ENCODE data around the gene LAMB3. TPM values are rescaled to one million over a fixed set of nuclear protein-coding genes. Genes with fewer than 3 reads are reported as not detected.
A peak's percentile ranks its signal among the peaks of the same experiment; 100 is the strongest.

LAMB3 gene
- total RNA-seq, 2 experiments from 2014 or later = 0.60 to 0.70 TPM

- no peaks in the 10 kb centered on the region for H3K9me3 Mint-ChIP-seq
- peaks cover 49% of the 10 kb centered on the region for H3K27me3 Mint-ChIP-seq
- H3K27ac Mint-ChIP-seq = peak overlapping the region; percentile 37
- intact Hi-C loops (cut with micrococcal nuclease) = loop anchor here (5.0 kb wide), 1 partner anchor 78 kb away; no protein-coding TSS in a partner anchor
- peak; percentile 12 for DNase-seq
- POLR2A ChIA-PET = interaction anchor here (1.1 to 3.1 kb wide), 4 partner anchors 55 to 87 kb away, joined by 3 to 8 read pairs (median 3); no protein-coding TSS in a partner anchor
- H3K36me3 Mint-ChIP-seq (ENCODE audit: low read depth) = peaks cover 2% of the 10 kb centered on the region
- peaks cover 37% of the 10 kb centered on the region for H3K4me1 Mint-ChIP-seq (ENCODE audit: low read depth)
- TF ChIP-seq, protein P1, sequence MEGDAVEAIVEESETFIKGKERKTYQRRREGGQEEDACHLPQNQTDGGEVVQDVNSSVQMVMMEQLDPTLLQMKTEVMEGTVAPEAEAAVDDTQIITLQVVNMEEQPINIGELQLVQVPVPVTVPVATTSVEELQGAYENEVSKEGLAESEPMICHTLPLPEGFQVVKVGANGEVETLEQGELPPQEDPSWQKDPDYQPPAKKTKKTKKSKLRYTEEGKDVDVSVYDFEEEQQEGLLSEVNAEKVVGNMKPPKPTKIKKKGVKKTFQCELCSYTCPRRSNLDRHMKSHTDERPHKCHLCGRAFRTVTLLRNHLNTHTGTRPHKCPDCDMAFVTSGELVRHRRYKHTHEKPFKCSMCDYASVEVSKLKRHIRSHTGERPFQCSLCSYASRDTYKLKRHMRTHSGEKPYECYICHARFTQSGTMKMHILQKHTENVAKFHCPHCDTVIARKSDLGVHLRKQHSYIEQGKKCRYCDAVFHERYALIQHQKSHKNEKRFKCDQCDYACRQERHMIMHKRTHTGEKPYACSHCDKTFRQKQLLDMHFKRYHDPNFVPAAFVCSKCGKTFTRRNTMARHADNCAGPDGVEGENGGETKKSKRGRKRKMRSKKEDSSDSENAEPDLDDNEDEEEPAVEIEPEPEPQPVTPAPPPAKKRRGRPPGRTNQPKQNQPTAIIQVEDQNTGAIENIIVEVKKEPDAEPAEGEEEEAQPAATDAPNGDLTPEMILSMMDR (IDR thresholded peaks at IDR 0.05) = no peak
- no peak for ATAC-seq
- peak overlapping the region; percentile 69 for H3K4me3 Mint-ChIP-seq
- CTCF ChIA-PET = interaction anchor here (0.6 to 2.4 kb wide), 10 partner anchors 9 to 149 kb away, joined by 3 to 12 read pairs (median 3); no protein-coding TSS in a partner anchor
Observed at GRCh38 chr1:209673631-209674417, 21.6 kb upstream of the LAMB3 start.

- Mint-ChIP-seq H3K27me3 (peaks cover 43% of the 10 kb centered on the region), H3K9me3 (no peaks in the 10 kb centered on the region), H3K36me3 (ENCODE audit: low read depth) (peaks cover 2% of the 10 kb centered on the region), H3K27ac (peak overlapping the region; percentile 73), H3K4me3 (no peak overlapping the region), H3K4me1 (ENCODE audit: low read depth) (peaks cover 37% of the 10 kb centered on the region)
- TF ChIP-seq, protein P1 (IDR thresholded peaks at IDR 0.05) = no peak
- ATAC-seq (peak; percentile 83), DNase-seq (peak; percentile 73)
- intact Hi-C loops (cut with micrococcal nuclease) = loop anchor here (5.0 kb wide), 1 partner anchor 79 kb away; no protein-coding TSS in a partner anchor
- CTCF ChIA-PET = interaction anchor here (0.6 to 2.4 kb wide), 10 partner anchors 9 to 150 kb away, joined by 3 to 12 read pairs (median 4); no protein-coding TSS in a partner anchor
- POLR2A ChIA-PET = interaction anchor here (1.2 to 3.1 kb wide), 2 partner anchors 56 to 75 kb away, joined by 3 to 8 read pairs; no protein-coding TSS in a partner anchor
Observed at GRCh38 chr1:209672705-209673630, 20.7 kb upstream of the LAMB3 start.

- intact Hi-C loops (cut with micrococcal nuclease) = loop anchor here (5.0 kb wide), 1 partner anchor 82 kb away; no protein-coding TSS in a partner anchor
- no peak for ATAC-seq
- ChIA-PET POLR2A (interaction anchor here (1.4 kb wide), 1 partner anchor 13 kb away, joined by 3 read pairs; no protein-coding TSS in a partner anchor), CTCF (interaction anchor here (1.0 to 1.2 kb wide), 2 partner anchors 11 to 22 kb away, joined by 3 to 4 read pairs; no protein-coding TSS in a partner anchor)
- H3K4me1 Mint-ChIP-seq (ENCODE audit: low read depth) = peaks cover 32% of the 10 kb centered on the region
- no peak overlapping the region for H3K4me3 Mint-ChIP-seq
- H3K9me3 Mint-ChIP-seq = no peaks in the 10 kb centered on the region
- H3K27ac Mint-ChIP-seq = no peak overlapping the region
- DNase-seq = no peak
- no peaks in the 10 kb centered on the region for H3K36me3 Mint-ChIP-seq (ENCODE audit: low read depth)
- peaks cover 24% of the 10 kb centered on the region for H3K27me3 Mint-ChIP-seq
- TF ChIP-seq, protein P1 (IDR thresholded peaks at IDR 0.05) = no peak
Observed at GRCh38 chr1:209670441-209671082, 18.3 kb upstream of the LAMB3 start.

DNA sequence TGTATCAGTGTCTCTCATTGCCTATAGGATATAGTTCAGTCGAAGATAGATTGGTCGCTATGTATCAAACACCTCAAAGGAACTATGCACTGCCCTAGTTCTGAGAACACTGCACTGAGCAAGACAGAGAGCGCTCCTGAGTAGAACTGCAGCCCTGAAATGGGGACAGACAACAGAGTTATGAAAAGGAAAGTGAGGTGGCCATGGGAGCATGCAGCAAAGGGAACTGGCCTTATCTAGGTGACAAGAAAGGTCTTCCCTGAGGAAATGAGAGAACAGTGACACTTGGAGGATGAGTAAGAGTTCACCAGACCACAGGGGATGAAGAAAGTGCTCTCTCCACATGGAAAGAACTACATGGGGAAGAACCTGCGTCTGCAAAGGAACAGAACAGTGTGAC, 15.5 kb upstream of the LAMB3 start:
- TF ChIP-seq, protein P1 (IDR thresholded peaks at IDR 0.05) = no peak
- Mint-ChIP-seq H3K9me3 (no peaks in the 10 kb centered on the region), H3K27me3 (peaks cover 6% of the 10 kb centered on the region), H3K27ac (no peak overlapping the region), H3K4me3 (no peak overlapping the region), H3K36me3 (ENCODE audit: low read depth) (no peaks in the 10 kb centered on the region), H3K4me1 (ENCODE audit: low read depth) (peaks cover 9% of the 10 kb centered on the region)
- ATAC-seq (no peak), DNase-seq (no peak)
- POLR2A ChIA-PET = no interaction called here
- intact Hi-C loops (cut with micrococcal nuclease) = no loop called here
- CTCF ChIA-PET = interaction anchor here (1.5 kb wide), 1 partner anchor 9 kb away, joined by 5 read pairs; no protein-coding TSS in a partner anchor
